PC-9 (cell line): ENCODE data around the gene DLGAP1.

Source experiments
- EZH2 ChIP-seq: fragments of 200-600 bp; sonication (generic); IDR thresholded peaks from 2 replicates; pipeline ENCODE4 v1.8.0; 2017; ENCODE audit warnings: antibody characterized with exemption, low read depth
- TF ChIP-seq, protein P1 (sequence below): fragments of 200-600 bp; sonication (generic); conservative IDR thresholded peaks from 2 replicates; pipeline ENCODE4 v1.6.1; 2017; ENCODE audit warnings: mixed run types, antibody characterized with exemption, mild to moderate bottlenecking, moderate library complexity

DNA sequence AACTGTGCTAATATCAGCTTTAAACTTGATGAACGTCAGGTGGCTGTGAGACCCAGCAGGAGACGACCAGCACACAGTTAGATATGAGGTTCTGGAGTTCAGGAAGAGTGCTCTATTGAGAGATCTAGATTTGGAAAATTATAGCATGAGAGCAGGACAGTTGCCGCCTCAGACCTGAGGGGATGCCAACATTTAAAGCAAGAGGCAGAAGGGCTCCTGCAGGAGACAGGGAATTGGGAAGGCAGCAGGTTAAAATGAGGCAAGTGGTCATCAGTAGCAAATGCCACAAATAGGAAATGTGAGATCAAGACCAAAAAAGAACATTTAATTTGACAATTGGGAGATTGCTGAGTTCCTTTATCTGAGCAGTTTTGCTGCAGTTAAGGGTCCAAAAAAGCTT, 533.3 kb downstream of the DLGAP1 start:
- TF ChIP-seq EZH2 = no peak
- TF ChIP-seq, protein P1, sequence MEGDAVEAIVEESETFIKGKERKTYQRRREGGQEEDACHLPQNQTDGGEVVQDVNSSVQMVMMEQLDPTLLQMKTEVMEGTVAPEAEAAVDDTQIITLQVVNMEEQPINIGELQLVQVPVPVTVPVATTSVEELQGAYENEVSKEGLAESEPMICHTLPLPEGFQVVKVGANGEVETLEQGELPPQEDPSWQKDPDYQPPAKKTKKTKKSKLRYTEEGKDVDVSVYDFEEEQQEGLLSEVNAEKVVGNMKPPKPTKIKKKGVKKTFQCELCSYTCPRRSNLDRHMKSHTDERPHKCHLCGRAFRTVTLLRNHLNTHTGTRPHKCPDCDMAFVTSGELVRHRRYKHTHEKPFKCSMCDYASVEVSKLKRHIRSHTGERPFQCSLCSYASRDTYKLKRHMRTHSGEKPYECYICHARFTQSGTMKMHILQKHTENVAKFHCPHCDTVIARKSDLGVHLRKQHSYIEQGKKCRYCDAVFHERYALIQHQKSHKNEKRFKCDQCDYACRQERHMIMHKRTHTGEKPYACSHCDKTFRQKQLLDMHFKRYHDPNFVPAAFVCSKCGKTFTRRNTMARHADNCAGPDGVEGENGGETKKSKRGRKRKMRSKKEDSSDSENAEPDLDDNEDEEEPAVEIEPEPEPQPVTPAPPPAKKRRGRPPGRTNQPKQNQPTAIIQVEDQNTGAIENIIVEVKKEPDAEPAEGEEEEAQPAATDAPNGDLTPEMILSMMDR = no peak
